H1 (cell line): ENCODE measurements around the gene ADAMTS20. TPM values are rescaled to one million over a fixed set of nuclear protein-coding genes. Genes with fewer than 3 reads are reported as not detected.

Experiments used
- CTCF ChIA-PET: fragments of 300-600 bp; sonication (Branson Sonifier 250); formaldehyde crosslinking; loops from one replicate; lab custom pipeline; 2021; ENCODE audit not compliant: partially characterized antibody; lab: Charles Lee
- POLR2A ChIA-PET: fragments of 300-600 bp; sonication (Branson Sonifier 250); formaldehyde crosslinking; loops from one replicate; lab custom pipeline; 2021; ENCODE audit warnings: inconsistent platforms; ENCODE audit not compliant: partially characterized antibody; lab: Charles Lee
- DNase-seq, 2 experiments: peaks; one replicate each; pipeline versions ENCODE4 v3.0.0 to v3.0.0-alpha.2; 2010 to 2022; ENCODE audit warnings: low spot score in 2 of 2, low read depth in 1 of 2, mixed read lengths in 1 of 2
- FAIRE-seq: peaks from 2 replicates; lab custom pipeline; 2011; peaks lifted over from hg19 to GRCh38; lab: Jason Lieb, UNC
- H2AFZ ChIP-seq: 2 replicates; pipeline ENCODE4 v1.8.1; 2012; ENCODE audit warnings: low read length, inconsistent platforms
- H2AK5ac ChIP-seq: 2 replicates; pipeline ENCODE4 v1.6.1; 2013; ENCODE audit warnings: low read depth, low read length
- H2BK120ac ChIP-seq: replicated peaks from 2 replicates; pipeline ENCODE3; 2013; ENCODE audit warnings: low read depth, low read length, inconsistent platforms
- H2BK12ac ChIP-seq: 2 replicates; pipeline ENCODE4 v1.6.1; 2013; ENCODE audit warnings: low read depth, low read length
- H2BK15ac ChIP-seq: 2 replicates; pipeline ENCODE4 v1.6.1; 2013; ENCODE audit warnings: low read length
- H2BK20ac ChIP-seq: 2 replicates; pipeline ENCODE4 v1.6.1; 2013; ENCODE audit warnings: low read length
- H2BK5ac ChIP-seq: 2 replicates; pipeline ENCODE4 v1.6.1; 2013; ENCODE audit warnings: low read depth, low read length
- H3K14ac ChIP-seq: 2 replicates; pipeline ENCODE4 v1.6.1; 2013; ENCODE audit warnings: inconsistent platforms; ENCODE audit not compliant: insufficient read length
- H3K18ac ChIP-seq: 2 replicates; pipeline ENCODE4 v1.6.1; 2013; ENCODE audit warnings: low read length; ENCODE audit errors: extremely low read depth
- H3K23ac ChIP-seq: 2 replicates; pipeline ENCODE4 v1.6.1; 2013; ENCODE audit warnings: inconsistent platforms; ENCODE audit not compliant: insufficient read length
- H3K23me2 ChIP-seq: 2 replicates; pipeline ENCODE4 v1.6.1; 2013; ENCODE audit warnings: low read depth, low read length
- H3K27ac ChIP-seq: 2 replicates; pipeline ENCODE4 v1.6.1; 2011; ENCODE audit warnings: low read depth, low read length, inconsistent platforms
- H3K27me3 ChIP-seq, 4 experiments: replicated peaks in 1 of 4; 1 replicate in 1 of 4; 2 replicates in 3 of 4; pipeline versions ENCODE4 v1.6.1 to v1.8.1; 2011 to 2013; ENCODE audit warnings: low read length in 3 of 4, mild to moderate bottlenecking in 3 of 4, inconsistent platforms in 2 of 4, mixed read lengths in 2 of 4, moderate library complexity in 1 of 4; ENCODE audit not compliant: control insufficient read depth in 3 of 4, insufficient read depth in 3 of 4; ENCODE audit errors: extremely low read depth in 1 of 4
- H3K36me3 ChIP-seq, 4 experiments: 2 replicates each; pipeline versions ENCODE4 v1.6.1 to v1.8.1; 2011 to 2013; ENCODE audit warnings: mild to moderate bottlenecking in 4 of 4, low read length in 3 of 4, moderate library complexity in 2 of 4, control low read depth in 1 of 4, inconsistent platforms in 1 of 4; ENCODE audit not compliant: insufficient read depth in 4 of 4, control insufficient read depth in 2 of 4
- H3K4ac ChIP-seq: replicated peaks from 2 replicates; pipeline ENCODE3; 2013; ENCODE audit warnings: low read length, low read depth, mixed read lengths, inconsistent platforms; ENCODE audit not compliant: insufficient read length
- H3K4me1 ChIP-seq, 4 experiments: replicated peaks in 1 of 4; 1 replicate in 1 of 4; 2 replicates in 3 of 4; pipeline versions ENCODE4 v1.6.1 to v1.8.1; 2011 to 2013; ENCODE audit warnings: low read length in 3 of 4, inconsistent platforms in 2 of 4, mixed read lengths in 1 of 4; ENCODE audit not compliant: insufficient read depth in 4 of 4, control insufficient read depth in 3 of 4
- H3K4me2 ChIP-seq, 2 experiments: 2 replicates each; pipeline versions ENCODE4 v1.6.1 to v1.8.1; 2011 to 2013; ENCODE audit warnings: low read depth in 2 of 2, low read length in 2 of 2, control low read depth in 1 of 2, inconsistent platforms in 1 of 2, mild to moderate bottlenecking in 1 of 2; ENCODE audit not compliant: insufficient read depth in 1 of 2
- H3K4me3 ChIP-seq, 4 experiments: fragments of 200-600, 300-600 bp in 1 of 4; sonication (generic), shearing (Covaris generic), sonication (Bioruptor Twin) in 1 of 4; 2 replicates each; pipeline versions ENCODE4 v1.5.1 to v1.8.1; 2011 to 2016; ENCODE audit warnings: low read length in 4 of 4, low read depth in 3 of 4, control low read depth in 2 of 4, inconsistent platforms in 2 of 4, mild to moderate bottlenecking in 2 of 4, mixed read lengths in 1 of 4, moderate library complexity in 1 of 4; ENCODE audit not compliant: insufficient read depth in 2 of 4; ENCODE audit errors: extremely low read depth in 1 of 4
- H3K56ac ChIP-seq: replicated peaks from 2 replicates; pipeline ENCODE3; 2013; ENCODE audit warnings: low read depth, mild to moderate bottlenecking, mixed read lengths, low read length, inconsistent platforms; ENCODE audit not compliant: insufficient read length
- H3K79me1 ChIP-seq: 2 replicates; pipeline ENCODE4 v1.6.1; 2013; ENCODE audit warnings: low read depth, low read length, control low read depth
- H3K79me2 ChIP-seq, 2 experiments: 2 replicates each; pipeline versions ENCODE4 v1.6.1 to v1.8.1; 2012 to 2013; ENCODE audit warnings: low read length in 2 of 2, mild to moderate bottlenecking in 2 of 2, inconsistent platforms in 1 of 2; ENCODE audit not compliant: insufficient read depth in 2 of 2, control insufficient read depth in 1 of 2
- H3K9ac ChIP-seq, 4 experiments: replicated peaks in 1 of 4; 1 replicate in 1 of 4; 2 replicates in 3 of 4; pipeline versions ENCODE4 v1.6.1 to v1.8.1; 2011 to 2013; ENCODE audit warnings: low read depth in 3 of 4, low read length in 3 of 4, control low read depth in 2 of 4, mild to moderate bottlenecking in 2 of 4, moderate library complexity in 2 of 4, inconsistent platforms in 1 of 4; ENCODE audit errors: extremely low read depth in 1 of 4
- H3K9me3 ChIP-seq, 2 experiments: 2 replicates each; pipeline versions ENCODE4 v1.6.1 to v1.8.1; 2012 to 2013; ENCODE audit warnings: mild to moderate bottlenecking in 2 of 2, moderate library complexity in 2 of 2, control low read depth in 1 of 2, inconsistent platforms in 1 of 2, low read depth in 1 of 2, low read length in 1 of 2, mixed read lengths in 1 of 2; ENCODE audit not compliant: insufficient read depth in 2 of 2
- H4K20me1 ChIP-seq, 2 experiments: replicated peaks in 1 of 2; 2 replicates each; pipeline versions ENCODE3 to v1.8.1; 2011 to 2013; ENCODE audit warnings: inconsistent platforms in 2 of 2, low read length in 2 of 2, mild to moderate bottlenecking in 1 of 2; ENCODE audit not compliant: insufficient read depth in 2 of 2, control insufficient read depth in 1 of 2
- H4K5ac ChIP-seq: 2 replicates; pipeline ENCODE4 v1.6.1; 2013; ENCODE audit warnings: low read length, low read depth, mixed read lengths, inconsistent platforms; ENCODE audit not compliant: insufficient read length
- H4K8ac ChIP-seq: 2 replicates; pipeline ENCODE4 v1.8.0; 2013; ENCODE audit warnings: mild to moderate bottlenecking, moderate library complexity, low read length, inconsistent platforms; ENCODE audit not compliant: insufficient read depth; ENCODE audit errors: extremely low read depth
- H4K91ac ChIP-seq: replicated peaks from 2 replicates; pipeline ENCODE3; 2013; ENCODE audit warnings: low read length, mixed read lengths, inconsistent platforms; ENCODE audit not compliant: insufficient read length
- CBX5 ChIP-seq: fragments of 300-800, 300-1000 bp; sonication (generic); IDR thresholded peaks from 2 replicates; pipeline ENCODE4 v1.7.1; 2016; ENCODE audit warnings: antibody characterized with exemption, low read length, low read depth
- EGR1 ChIP-seq: IDR thresholded peaks from 2 replicates; pipeline ENCODE4 v1.6.1; 2011; ENCODE audit warnings: low read depth, low read length, borderline replicate concordance
- EP300 ChIP-seq, 2 experiments: IDR thresholded peaks; 1 replicate in 1 of 2; 2 replicates in 1 of 2; pipeline ENCODE4 v1.6.1; 2011 to 2012; ENCODE audit warnings: low read depth in 2 of 2, low read length in 2 of 2, mild to moderate bottlenecking in 2 of 2, borderline replicate concordance in 1 of 2, inconsistent platforms in 1 of 2, moderate library complexity in 1 of 2
- EZH2 ChIP-seq: fragments of 200-600 bp; sonication (generic); IDR thresholded peaks from 2 replicates; pipeline ENCODE4 v1.7.1; 2012; ENCODE audit warnings: low read depth, mild to moderate bottlenecking, moderate library complexity, low read length, inconsistent platforms; ENCODE audit not compliant: severe bottlenecking
- GABPA ChIP-seq: IDR thresholded peaks from 2 replicates; pipeline ENCODE4 v1.6.1; 2011; ENCODE audit warnings: mild to moderate bottlenecking, low read length, moderate library complexity, borderline replicate concordance; ENCODE audit not compliant: insufficient read depth
- GTF2F1 ChIP-seq: IDR thresholded peaks from 2 replicates; pipeline ENCODE4 v1.6.1; 2012; ENCODE audit warnings: low read depth, low read length, improper control_type of control experiment, borderline replicate concordance
- HDAC6 ChIP-seq: IDR thresholded peaks from one replicate; pipeline ENCODE4 v1.7.1; 2012; ENCODE audit warnings: low read depth, mild to moderate bottlenecking, inconsistent platforms, low read length, moderate library complexity
- JUND ChIP-seq: IDR thresholded peaks from 2 replicates; pipeline ENCODE4 v1.6.1; 2011; ENCODE audit warnings: mild to moderate bottlenecking, improper control_type of control experiment, low read length
- NRF1 ChIP-seq: IDR thresholded peaks from 2 replicates; pipeline ENCODE4 v1.6.1; 2011; ENCODE audit warnings: mild to moderate bottlenecking, low read depth, low read length, improper control_type of control experiment
- SIN3A ChIP-seq, 2 experiments: IDR thresholded peaks in 1 of 2; conservative IDR thresholded peaks in 1 of 2; 2 replicates each; pipeline ENCODE4 v1.6.1; 2011 to 2012; ENCODE audit warnings: low read length in 2 of 2, improper control_type of control experiment in 1 of 2, low read depth in 1 of 2, mild to moderate bottlenecking in 1 of 2
- TEAD4 ChIP-seq: IDR thresholded peaks from 2 replicates; pipeline ENCODE4 v1.6.1; 2012; ENCODE audit warnings: low read depth, low read length, inconsistent platforms, mixed read lengths
- YY1 ChIP-seq: IDR thresholded peaks from 2 replicates; pipeline ENCODE4 v1.6.1; 2011; ENCODE audit warnings: low read depth, mild to moderate bottlenecking, low read length
- WGBS, 2 experiments: shearing (Covaris generic) in 1 of 2; methylation state at CpG; one replicate each; pipeline versions ENCODE4 v1.1.6 to v1.1.7; 2013 to 2015; ENCODE audit warnings: low lambda C conversion rate in 2 of 2, mixed read lengths in 2 of 2, inconsistent platforms in 1 of 2, low coverage in 1 of 2, missing lambda C conversion rate in 1 of 2; ENCODE audit not compliant: insufficient replicate concordance in 2 of 2, insufficient coverage in 1 of 2, insufficient read length in 1 of 2; ENCODE audit errors: extremely low coverage in 1 of 2, missing lambda C conversion rate in 1 of 2; 5-methylcytosine and 5-hydroxymethylcytosine counted together
- polyA plus RNA-seq, 7 experiments: library from polyadenylated mRNA; depleted of rRNA in 3 of 7; stranded (reverse) in 5 of 7; unstranded in 2 of 7; fragments of >200 nt in 5 of 7; fragments of 200-250 nt in 2 of 7; gene quantifications; 1 replicate in 5 of 7; 2 replicates in 1 of 7; 4 replicates in 1 of 7; pipeline versions ENCODE4 v1.2.1 to v1.2.3, GENCODE V29; 2011 to 2013; ENCODE audit warnings: missing spikeins in 2 of 7, mixed read lengths in 2 of 7
- total RNA-seq: library from RNA; stranded (reverse); fragmentation: NEBNext Ultra II Directional; extraction: Animal tissue kit (Norgen Biotek cat#: 25700); gene quantifications from 2 replicates; pipeline ENCODE4 v1.2.1, GENCODE V29; 2021

Gene ADAMTS20
- total and polyA plus RNA-seq, 2 of the 8 experiments (the other 6 are each of a cell fraction or from before 2014, with no cell fraction given): 2.9 to 5.1 TPM

DNA sequence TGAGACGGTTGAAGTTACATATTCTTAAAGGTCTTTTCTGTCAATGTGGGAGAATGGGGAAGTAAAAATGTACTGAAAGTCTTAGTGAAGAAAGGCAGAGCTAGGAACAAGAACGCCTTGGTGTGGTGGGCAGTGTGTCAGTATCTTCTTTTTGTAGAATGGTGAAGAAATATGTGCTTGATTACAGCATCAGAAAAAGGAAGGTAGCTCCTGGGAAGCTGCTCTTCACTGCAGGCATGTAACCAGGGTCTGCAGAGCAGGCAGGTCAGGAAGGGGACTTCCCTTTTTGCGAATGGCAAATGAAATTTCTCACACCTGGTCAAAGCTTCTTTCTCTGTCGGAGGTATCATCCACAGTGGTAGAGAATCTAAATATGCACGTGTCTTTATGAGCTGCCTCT is 226.2 kb downstream of the ADAMTS20 start:
- Histone ChIP-seq H3K4me1 (no peaks in the 10 kb centered on the region), H2AFZ (no peak overlapping the region), H3K56ac (no peak overlapping the region), H3K4me3 (no peak overlapping the region), H3K27ac (no peak overlapping the region), H4K91ac (no peak overlapping the region), H2BK12ac (no peak overlapping the region), H3K23ac (no peak overlapping the region), H2BK20ac (no peak overlapping the region), H2BK15ac (no peak overlapping the region), H4K8ac (no peak overlapping the region), H4K5ac (no peak overlapping the region), H2BK120ac (no peak overlapping the region), H3K79me2 (no peaks in the 10 kb centered on the region), H3K27me3 (no peaks in the 10 kb centered on the region), H3K14ac (no peak overlapping the region), H2AK5ac (no peak overlapping the region), H3K9ac (no peak overlapping the region), H3K79me1 (no peaks in the 10 kb centered on the region), H3K4ac (no peak overlapping the region), H3K23me2 (no peaks in the 10 kb centered on the region), H3K4me2 (no peak overlapping the region), H3K18ac (no peak overlapping the region), H4K20me1 (no peaks in the 10 kb centered on the region), H3K36me3 (no peaks in the 10 kb centered on the region; a peak in 1 of 8 replicates), H3K9me3 (peaks cover 0 to 3% of the 10 kb centered on the region in 2 experiments; a peak in 1 of 4 replicates), H2BK5ac (no peak overlapping the region)
- DNase-seq: no peak
- ChIA-PET CTCF (interaction anchor here (0.6 to 1.8 kb wide), 3 partner anchors 11 to 776 kb away, joined by 3 to 4 read pairs (median 4); no protein-coding TSS in a partner anchor), POLR2A (no interaction called here)
- no peak for FAIRE-seq
- TF ChIP-seq EP300 (IDR thresholded peaks at IDR 0.05; ENCODE audit: borderline replicate concordance in 1 of 2, low read depth in 2 of 2, low read length in 2 of 2): no peak
- TF ChIP-seq EGR1: no peak
- TF ChIP-seq EZH2: no peak
- no peak for TF ChIP-seq HDAC6
- TF ChIP-seq JUND: no peak
- TF ChIP-seq CBX5: no peak
- TF ChIP-seq TEAD4: no peak
- TF ChIP-seq GTF2F1: no peak
- TF ChIP-seq GABPA: no peak
- no peak for TF ChIP-seq NRF1
- no peak for TF ChIP-seq SIN3A (conservative IDR thresholded peaks at IDR 0.05 in 1 of 2, IDR thresholded peaks at IDR 0.05 in 1 of 2; ENCODE audit: low read depth in 1 of 2, low read length in 2 of 2)
- TF ChIP-seq YY1: no peak
- WGBS, 2 experiments: 91% methylated on average over 5 of the region's 5 CpGs; no CpG with 5 or more reads in 1 of the 2 experiments
